Neural progenitor cell (in vitro differentiated cells): Measurements from ENCODE around the gene ARHGAP21.

Experiments used
- EZH2 ChIP-seq: fragments of 200-600 bp; sonication (generic); IDR thresholded peaks from 2 replicates; pipeline ENCODE4 v1.6.1; 2017; ENCODE audit warnings: antibody characterized with exemption, mild to moderate bottlenecking, moderate library complexity
- TF ChIP-seq, protein P1 (sequence below): fragments of 200-600 bp; sonication (generic); IDR thresholded peaks from 2 replicates; pipeline ENCODE4 v1.5.1; 2017; ENCODE audit warnings: antibody characterized with exemption, mild to moderate bottlenecking

DNA sequence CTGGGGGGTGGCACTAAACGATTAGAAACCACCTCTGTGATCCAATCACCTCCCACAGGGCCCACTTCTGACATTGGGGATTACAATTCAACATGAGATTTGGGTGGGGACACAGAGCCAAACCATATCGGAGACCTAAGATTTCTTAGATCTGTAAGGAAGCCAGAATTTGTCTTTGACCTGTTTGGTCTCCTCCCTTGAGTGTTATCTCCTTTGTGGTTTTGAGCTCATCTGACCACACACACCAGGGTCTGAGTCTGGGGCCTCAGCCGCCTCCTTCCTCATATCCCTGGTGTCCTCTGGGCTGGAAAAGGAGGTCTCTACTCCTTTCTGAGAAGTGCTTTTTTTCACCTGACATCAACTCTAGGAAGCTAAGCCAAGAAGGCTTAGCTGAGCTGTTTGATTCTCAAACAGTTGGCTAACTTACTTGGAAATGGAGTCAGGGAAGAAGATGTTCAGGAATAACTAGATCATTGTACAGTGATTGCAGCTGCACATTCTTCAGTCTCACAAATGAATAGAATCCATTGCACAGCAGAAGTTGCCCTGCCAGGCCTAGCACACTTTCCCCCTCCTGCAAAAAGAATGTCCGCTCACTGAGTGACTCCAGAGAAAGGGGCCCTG is 167.4 kb downstream of the ARHGAP21 start:
- TF ChIP-seq, protein P1, sequence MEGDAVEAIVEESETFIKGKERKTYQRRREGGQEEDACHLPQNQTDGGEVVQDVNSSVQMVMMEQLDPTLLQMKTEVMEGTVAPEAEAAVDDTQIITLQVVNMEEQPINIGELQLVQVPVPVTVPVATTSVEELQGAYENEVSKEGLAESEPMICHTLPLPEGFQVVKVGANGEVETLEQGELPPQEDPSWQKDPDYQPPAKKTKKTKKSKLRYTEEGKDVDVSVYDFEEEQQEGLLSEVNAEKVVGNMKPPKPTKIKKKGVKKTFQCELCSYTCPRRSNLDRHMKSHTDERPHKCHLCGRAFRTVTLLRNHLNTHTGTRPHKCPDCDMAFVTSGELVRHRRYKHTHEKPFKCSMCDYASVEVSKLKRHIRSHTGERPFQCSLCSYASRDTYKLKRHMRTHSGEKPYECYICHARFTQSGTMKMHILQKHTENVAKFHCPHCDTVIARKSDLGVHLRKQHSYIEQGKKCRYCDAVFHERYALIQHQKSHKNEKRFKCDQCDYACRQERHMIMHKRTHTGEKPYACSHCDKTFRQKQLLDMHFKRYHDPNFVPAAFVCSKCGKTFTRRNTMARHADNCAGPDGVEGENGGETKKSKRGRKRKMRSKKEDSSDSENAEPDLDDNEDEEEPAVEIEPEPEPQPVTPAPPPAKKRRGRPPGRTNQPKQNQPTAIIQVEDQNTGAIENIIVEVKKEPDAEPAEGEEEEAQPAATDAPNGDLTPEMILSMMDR: no peak
- TF ChIP-seq EZH2: no peak
